Mesodermal cell (in vitro differentiated cells): ENCODE results near the gene TDRD12.

Experiments used
- H3K27ac ChIP-seq: 2 replicates; pipeline ENCODE4 v1.7.0; 2013; ENCODE audit warnings: mild to moderate bottlenecking, low read depth, low read length, moderate library complexity; ENCODE audit not compliant: severe bottlenecking
- H3K36me3 ChIP-seq: 2 replicates; pipeline ENCODE4 v1.7.1; 2013; ENCODE audit warnings: mild to moderate bottlenecking, low read length, moderate library complexity; ENCODE audit not compliant: control insufficient read depth, insufficient read depth
- H3K4me1 ChIP-seq: one replicate; pipeline ENCODE4 v1.7.1; 2013; ENCODE audit warnings: mild to moderate bottlenecking, low read length; ENCODE audit not compliant: insufficient read depth, control insufficient read depth, poor library complexity, severe bottlenecking
- H3K4me3 ChIP-seq: 2 replicates; pipeline ENCODE4 v1.7.0; 2013; ENCODE audit warnings: low read length, control low read depth, mild to moderate bottlenecking; ENCODE audit not compliant: insufficient read depth, poor library complexity, severe bottlenecking; ENCODE audit errors: extremely low read depth
- H3K9me3 ChIP-seq: 2 replicates; pipeline ENCODE4 v1.7.1; 2013; ENCODE audit warnings: mild to moderate bottlenecking, low read length, moderate library complexity; ENCODE audit not compliant: control insufficient read depth
- WGBS, 2 experiments: methylation state at CpG; one replicate each; pipeline ENCODE4 v1.1.5; 2013; ENCODE audit warnings: missing lambda C conversion rate in 2 of 2; ENCODE audit not compliant: insufficient coverage in 2 of 2; 5-methylcytosine and 5-hydroxymethylcytosine counted together

TDRD12 gene

GRCh38 chr19:32810452-32810851, 90.9 kb downstream of the TDRD12 start:
- H3K4me3 ChIP-seq = no peak overlapping the region
- no peak overlapping the region for H3K27ac ChIP-seq
- 85 to 96% methylated on average over 7 to 8 of the region's 9 CpGs for WGBS, 2 experiments
- H3K9me3 ChIP-seq = no peaks in the 10 kb centered on the region
- no peaks in the 10 kb centered on the region for H3K4me1 ChIP-seq
- H3K36me3 ChIP-seq = no peaks in the 10 kb centered on the region

- H3K9me3 ChIP-seq = no peaks in the 10 kb centered on the region
- H3K4me1 ChIP-seq = no peaks in the 10 kb centered on the region
- WGBS, 2 experiments = 76 to 87% methylated on average over 5 of the region's 11 CpGs
- no peak overlapping the region for H3K27ac ChIP-seq
- no peak overlapping the region for H3K4me3 ChIP-seq
- H3K36me3 ChIP-seq = no peaks in the 10 kb centered on the region
Measured at GRCh38 chr19:32811151-32811550, 91.6 kb downstream of the TDRD12 start.

GRCh38 chr19:32812036-32812435, 92.5 kb downstream of the TDRD12 start:
- H3K4me1 ChIP-seq = no peaks in the 10 kb centered on the region
- H3K4me3 ChIP-seq = no peak overlapping the region
- WGBS, 2 experiments = 90 to 92% methylated on average over 9 of the region's 10 CpGs
- no peaks in the 10 kb centered on the region for H3K36me3 ChIP-seq
- H3K27ac ChIP-seq = no peak overlapping the region
- no peaks in the 10 kb centered on the region for H3K9me3 ChIP-seq

- Histone ChIP-seq H3K4me1 (no peaks in the 10 kb centered on the region), H3K27ac (no peak overlapping the region), H3K4me3 (no peak overlapping the region), H3K9me3 (no peaks in the 10 kb centered on the region), H3K36me3 (no peaks in the 10 kb centered on the region)
- WGBS, 2 experiments = 40 to 92% methylated on average over 1 to 2 of the region's 3 CpGs
Measured at GRCh38 chr19:32812571-32812970, 93.0 kb downstream of the TDRD12 start.

- 82 to 84% methylated on average over 8 to 11 of the region's 15 CpGs for WGBS, 2 experiments
Measured at GRCh38 chr19:32813862-32814425, 94.4 kb downstream of the TDRD12 start.

GRCh38 chr19:32814624-32815023, 95.1 kb downstream of the TDRD12 start:
- H3K27ac ChIP-seq = no peak overlapping the region
- no peaks in the 10 kb centered on the region for H3K4me1 ChIP-seq
- no peaks in the 10 kb centered on the region for H3K36me3 ChIP-seq
- WGBS, 2 experiments = 88 to 90% methylated on average over 4 to 5 of the region's 6 CpGs
- H3K9me3 ChIP-seq = no peaks in the 10 kb centered on the region
- H3K4me3 ChIP-seq = no peak overlapping the region

More at GRCh38 chr19:32813862-32814425, 94.4 kb downstream of the TDRD12 start:
- Histone ChIP-seq H3K4me1 (no peaks in the 10 kb centered on the region), H3K4me3 (no peak overlapping the region), H3K36me3 (no peaks in the 10 kb centered on the region), H3K9me3 (no peaks in the 10 kb centered on the region), H3K27ac (no peak overlapping the region)

- H3K9me3 ChIP-seq = no peaks in the 10 kb centered on the region
- 28 to 29% methylated on average over 3 to 4 of the region's 7 CpGs for WGBS, 2 experiments
Measured at GRCh38 chr19:32816555-32817099, 97.1 kb downstream of the TDRD12 start.

GRCh38 chr19:32817569-32818476, 98.3 kb downstream of the TDRD12 start:
- Histone ChIP-seq H3K36me3 (no peaks in the 10 kb centered on the region), H3K9me3 (no peaks in the 10 kb centered on the region), H3K4me1 (no peaks in the 10 kb centered on the region), H3K4me3 (no peak overlapping the region), H3K27ac (no peak overlapping the region)
- 89 to 91% methylated on average over 17 of the region's 17 CpGs for WGBS, 2 experiments

More at GRCh38 chr19:32816555-32817099, 97.1 kb downstream of the TDRD12 start:
- no peak overlapping the region for H3K27ac ChIP-seq
- H3K4me1 ChIP-seq = no peaks in the 10 kb centered on the region
- no peak overlapping the region for H3K4me3 ChIP-seq
- H3K36me3 ChIP-seq = no peaks in the 10 kb centered on the region

- Histone ChIP-seq H3K4me1 (no peaks in the 10 kb centered on the region), H3K36me3 (no peaks in the 10 kb centered on the region), H3K4me3 (no peak overlapping the region), H3K9me3 (no peaks in the 10 kb centered on the region), H3K27ac (no peak overlapping the region)
- WGBS, 2 experiments = 85 to 89% methylated on average over 8 of the region's 8 CpGs
Measured at GRCh38 chr19:32818536-32818935, 99.0 kb downstream of the TDRD12 start.

- Histone ChIP-seq H3K27ac (no peak overlapping the region), H3K9me3 (no peaks in the 10 kb centered on the region), H3K4me3 (no peak overlapping the region), H3K36me3 (no peaks in the 10 kb centered on the region), H3K4me1 (no peaks in the 10 kb centered on the region)
- WGBS, 2 experiments = 79% methylated on average over 12 to 16 of the region's 17 CpGs
Measured at GRCh38 chr19:32819419-32820400, 100.1 kb downstream of the TDRD12 start.
